Activated CD8-positive, alpha-beta memory T cell treated with anti-CD3 and anti-CD28 coated beads for 36 hours (primary cell): ENCODE data around the gene CBX5. TPM values are rescaled to one million over a fixed set of nuclear protein-coding genes. Genes with fewer than 3 reads are reported as not detected.
"Not testable (repeated sequence)": the region's sequence is repeated elsewhere in the genome, so short reads cannot be mapped to it uniquely, and the experiment has no call there.

Experiments used
- CTCF ChIA-PET: fragments of 350-600 bp; sonication (Branson Sonifier 250); formaldehyde crosslinking; loops from one replicate; lab custom pipeline; 2021; ENCODE audit warnings: antibody characterized with exemption; lab: Charles Lee
- POLR2A ChIA-PET: fragments of 350-600 bp; sonication (Branson Sonifier 250); formaldehyde crosslinking; loops from one replicate; lab custom pipeline; 2021; ENCODE audit warnings: antibody characterized with exemption; lab: Charles Lee
- total RNA-seq, 2 experiments: library from RNA; stranded (reverse); gene quantifications; one replicate each; pipeline ENCODE4 v1.2.3, GENCODE V29; 2021

Gene CBX5
- total RNA-seq, 2 experiments from 2014 or later, result 89.8 to 94.5 TPM

DNA sequence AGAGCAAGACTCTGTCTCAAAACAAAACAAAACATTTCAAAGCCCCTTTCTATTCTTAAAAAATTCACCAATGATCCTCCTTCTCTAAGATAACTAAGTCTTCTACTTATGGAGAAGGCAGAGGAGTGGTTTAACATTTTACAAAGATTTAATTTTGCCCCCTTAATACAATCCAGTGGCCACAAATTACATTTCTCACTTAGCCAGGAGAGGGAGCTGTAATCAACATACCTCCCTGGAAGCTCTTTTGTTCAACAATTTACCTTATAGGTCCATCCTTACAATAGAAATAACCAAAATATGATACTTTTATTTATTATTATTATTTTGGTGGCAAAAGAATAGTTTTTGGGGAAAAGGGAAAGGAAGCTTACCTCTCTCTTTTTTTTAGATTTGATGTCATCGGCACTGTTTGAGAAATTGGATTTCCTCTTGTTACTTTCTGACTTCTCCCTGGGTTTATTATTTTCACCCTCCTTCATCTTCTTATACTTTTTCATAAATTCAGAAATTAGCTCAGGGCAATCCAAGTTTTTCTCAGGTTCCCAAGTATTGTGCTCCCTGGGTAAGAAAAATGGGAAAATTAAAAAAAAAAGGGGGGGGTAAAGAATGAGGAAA lies 28.1 kb downstream of the CBX5 start:
- CTCF ChIA-PET, result interaction anchor here (0.6 to 1.9 kb wide), 19 partner anchors 9 to 230 kb away, joined by 3 to 7 read pairs (median 4); partner anchors contain the start of genes CBX5 and COPZ1
- POLR2A ChIA-PET, result interaction anchor here (0.9 kb wide), 1 partner anchor 28 kb away, joined by 4 read pairs; the partner anchor contains the start of genes CBX5 and HNRNPA1

- CTCF ChIA-PET, result interaction anchor here (1.3 to 2.1 kb wide), 2 partner anchors 30 to 130 kb away, joined by 3 to 6 read pairs; no protein-coding TSS in a partner anchor
- POLR2A ChIA-PET, result interaction anchor here (0.5 kb wide), 1 partner anchor 12 kb away, joined by 4 read pairs; no protein-coding TSS in a partner anchor
These were observed 30.4 kb downstream of the CBX5 start for GRCh38 chr12:54249489-54249888.

- ChIA-PET POLR2A (no interaction called here), CTCF (interaction anchor here (1.1 kb wide), 1 partner anchor 12 kb away, joined by 3 read pairs; no protein-coding TSS in a partner anchor)
These were observed 33.8 kb downstream of the CBX5 start for GRCh38 chr12:54246011-54246641.

DNA sequence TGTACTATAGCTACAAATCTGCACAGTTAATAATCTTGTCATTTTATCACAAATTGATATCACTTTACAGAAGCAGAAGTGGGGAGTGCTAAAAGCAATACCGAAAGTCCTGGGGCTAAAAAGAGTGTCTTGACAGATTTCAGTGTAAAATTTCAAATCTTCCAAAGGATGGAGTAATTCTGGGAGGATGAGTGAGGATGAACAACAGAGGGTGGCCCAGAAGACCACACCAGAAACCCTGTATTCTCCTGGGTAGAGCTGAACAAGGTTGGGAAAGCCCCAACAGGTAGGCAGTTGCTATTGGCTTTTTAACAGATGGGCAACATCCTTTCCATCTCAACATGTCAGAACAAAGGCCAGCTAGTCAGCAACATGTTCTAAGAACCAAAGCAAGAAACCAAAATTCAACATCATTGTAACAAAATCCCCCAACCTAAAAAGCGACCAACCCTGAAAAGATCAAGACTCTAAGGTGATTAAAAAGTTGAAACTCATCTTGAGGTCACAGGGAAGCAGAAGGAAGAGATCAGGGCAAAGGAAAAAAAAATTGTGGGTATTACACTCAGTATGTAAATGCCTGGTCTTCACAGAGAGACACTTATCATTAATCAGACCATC lies 38.8 kb downstream of the CBX5 start:
- POLR2A ChIA-PET, result no interaction called here

GRCh38 chr12:54240129-54240528 lies 39.8 kb downstream of the CBX5 start:
- ChIA-PET CTCF (interaction anchor here (1.1 kb wide), 1 partner anchor 11 kb away, joined by 3 read pairs; no protein-coding TSS in a partner anchor), POLR2A (interaction anchor here (1.2 kb wide), 1 partner anchor 40 kb away, joined by 3 read pairs; the partner anchor contains the start of gene HNRNPA1)

More for the DNA sequence above, 38.8 kb downstream of the CBX5 start:
- CTCF ChIA-PET, result interaction anchor here (0.7 to 0.8 kb wide), 3 partner anchors 11 to 256 kb away, joined by 3 to 4 read pairs (median 3); partner anchors contain the start of gene HOXC10

- ChIA-PET POLR2A (interaction anchor here (1.2 kb wide), 1 partner anchor 41 kb away, joined by 3 read pairs; the partner anchor contains the start of gene HNRNPA1), CTCF (interaction anchor here (1.1 kb wide), 1 partner anchor 10 kb away, joined by 3 read pairs; no protein-coding TSS in a partner anchor)
These were observed 40.3 kb downstream of the CBX5 start for GRCh38 chr12:54239620-54240019.

DNA sequence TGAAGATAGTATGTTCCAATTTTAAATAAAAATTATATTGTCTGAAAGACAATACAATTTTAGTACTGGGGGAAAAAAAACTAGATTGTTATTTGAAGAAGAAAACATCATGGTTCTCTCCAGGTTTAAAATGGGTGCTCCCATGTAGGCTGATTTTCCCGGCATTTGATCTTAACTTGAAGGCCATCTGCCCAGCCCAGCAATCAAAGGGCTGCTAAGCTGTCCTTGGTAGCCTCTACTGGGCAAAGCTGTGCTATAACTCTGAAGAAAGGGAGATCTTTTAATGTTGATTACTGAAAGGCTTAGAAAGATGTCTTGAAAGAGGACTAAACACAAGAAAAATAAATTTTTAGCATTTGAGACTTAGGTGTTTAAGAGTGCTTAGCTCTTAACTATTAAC lies 41.4 kb downstream of the CBX5 start:
- POLR2A ChIA-PET, result no interaction called here
- CTCF ChIA-PET, result interaction anchor here (0.8 to 1.8 kb wide), 4 partner anchors 13 to 141 kb away, joined by 3 to 6 read pairs (median 4); no protein-coding TSS in a partner anchor

DNA sequence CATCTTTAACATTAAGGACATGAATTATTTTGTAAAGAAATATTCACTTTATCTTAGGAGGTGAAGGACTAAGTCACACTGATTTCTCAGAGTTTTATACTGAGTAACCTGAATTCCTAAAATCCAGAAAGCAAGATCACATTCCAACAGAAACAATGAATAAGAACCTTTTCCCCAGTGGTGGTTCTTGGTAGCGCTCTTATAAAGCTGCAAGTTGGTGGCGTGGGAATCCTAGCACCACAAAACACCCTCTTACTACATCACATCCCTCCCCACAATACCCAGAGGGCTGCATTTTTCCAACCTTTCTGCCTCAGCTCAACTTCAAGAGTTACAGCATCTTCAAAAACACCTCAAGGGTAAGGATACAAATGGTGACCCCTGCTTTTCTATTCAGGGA lies 47.1 kb downstream of the CBX5 start:
- CTCF ChIA-PET, result interaction anchor here (0.6 to 0.7 kb wide), 2 partner anchors 16 to 149 kb away, joined by 3 read pairs; no protein-coding TSS in a partner anchor
- POLR2A ChIA-PET, result no interaction called here

DNA sequence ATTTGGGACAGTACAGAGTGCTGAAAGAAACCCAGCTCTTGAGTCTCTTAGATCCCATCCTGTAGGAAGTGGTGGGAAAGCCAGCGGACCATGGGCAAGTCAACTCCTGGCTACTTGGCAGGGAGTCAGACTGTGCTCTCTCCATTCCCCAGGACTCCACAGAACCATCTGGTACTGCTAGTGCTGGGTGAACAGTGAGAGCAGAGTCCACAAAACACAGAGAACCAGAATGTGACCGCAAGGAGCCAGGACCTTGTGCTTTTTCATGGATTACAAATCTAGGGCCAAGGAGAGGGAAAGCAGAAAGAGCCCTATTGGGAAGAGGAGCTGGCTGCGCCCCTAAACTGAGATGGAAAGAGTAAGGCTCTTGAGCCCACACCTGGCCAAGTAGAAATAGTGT lies 48.7 kb downstream of the CBX5 start:
- CTCF ChIA-PET, result interaction anchor here (1.0 kb wide), 1 partner anchor 15 kb away, joined by 3 read pairs; no protein-coding TSS in a partner anchor
- POLR2A ChIA-PET, result not testable (repeated sequence)

DNA sequence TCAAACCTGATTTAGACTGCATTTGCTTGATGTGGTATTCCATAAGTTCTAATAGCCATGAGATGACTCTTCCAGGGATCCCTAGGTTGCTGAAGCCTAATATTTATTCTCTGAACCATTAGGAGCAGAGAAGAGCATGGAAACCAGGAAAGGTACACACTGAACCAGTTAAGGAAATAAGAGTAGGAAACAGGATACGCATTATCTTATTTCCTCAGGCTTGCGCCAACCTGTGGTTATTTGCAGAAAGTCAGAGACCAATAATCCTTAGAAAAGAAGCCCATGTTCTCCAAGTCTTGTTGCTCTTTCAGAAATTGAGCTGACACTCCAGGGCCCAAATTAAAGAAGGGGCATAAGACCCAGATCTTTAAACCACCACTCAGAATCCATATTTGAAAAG lies 49.4 kb downstream of the CBX5 start:
- CTCF ChIA-PET, result no interaction called here

GRCh38 chr12:54229624-54230212 lies 50.2 kb downstream of the CBX5 start:
- ChIA-PET CTCF (interaction anchor here (1.0 kb wide), 1 partner anchor 10 kb away, joined by 3 read pairs; no protein-coding TSS in a partner anchor), POLR2A (interaction anchor here (0.6 kb wide), 1 partner anchor 88 kb away, joined by 3 read pairs; no protein-coding TSS in a partner anchor)

More for the DNA sequence above, 49.4 kb downstream of the CBX5 start:
- POLR2A ChIA-PET, result no interaction called here

DNA sequence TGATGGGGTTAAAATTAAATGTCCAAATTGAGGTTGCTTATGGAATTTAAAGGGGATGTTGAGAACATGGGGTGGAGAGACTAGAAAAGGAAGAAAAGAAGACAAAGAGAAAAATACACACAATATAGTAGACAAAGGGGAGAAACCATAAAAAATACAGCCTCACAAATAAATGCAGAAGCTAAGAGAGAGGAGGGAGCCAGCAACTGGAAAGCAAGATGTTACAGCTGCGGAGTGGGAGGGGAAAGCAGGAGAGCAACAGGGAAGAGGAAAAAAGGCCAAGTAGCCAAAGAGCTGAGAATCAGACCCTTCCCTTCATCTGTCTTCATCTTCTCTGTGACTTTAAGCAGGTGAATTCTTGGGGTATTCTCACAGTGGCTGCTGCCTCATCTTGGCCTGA lies 51.5 kb downstream of the CBX5 start:
- ChIA-PET POLR2A (interaction anchor here (0.7 kb wide), 1 partner anchor 15 kb away, joined by 4 read pairs; no protein-coding TSS in a partner anchor), CTCF (no interaction called here)

GRCh38 chr12:54227927-54228326 lies 52.0 kb downstream of the CBX5 start:
- CTCF ChIA-PET, result not testable (repeated sequence)
- POLR2A ChIA-PET, result interaction anchor here (0.7 kb wide), 1 partner anchor 15 kb away, joined by 4 read pairs; no protein-coding TSS in a partner anchor

- POLR2A ChIA-PET, result no interaction called here
- CTCF ChIA-PET, result no interaction called here
These were observed 52.5 kb downstream of the CBX5 start for GRCh38 chr12:54227376-54227775.

GRCh38 chr12:54225666-54226065 lies 54.3 kb downstream of the CBX5 start:
- POLR2A ChIA-PET, result no interaction called here
- CTCF ChIA-PET, result interaction anchor here (0.7 to 1.8 kb wide), 4 partner anchors 12 to 175 kb away, joined by 3 to 5 read pairs (median 3); no protein-coding TSS in a partner anchor

DNA sequence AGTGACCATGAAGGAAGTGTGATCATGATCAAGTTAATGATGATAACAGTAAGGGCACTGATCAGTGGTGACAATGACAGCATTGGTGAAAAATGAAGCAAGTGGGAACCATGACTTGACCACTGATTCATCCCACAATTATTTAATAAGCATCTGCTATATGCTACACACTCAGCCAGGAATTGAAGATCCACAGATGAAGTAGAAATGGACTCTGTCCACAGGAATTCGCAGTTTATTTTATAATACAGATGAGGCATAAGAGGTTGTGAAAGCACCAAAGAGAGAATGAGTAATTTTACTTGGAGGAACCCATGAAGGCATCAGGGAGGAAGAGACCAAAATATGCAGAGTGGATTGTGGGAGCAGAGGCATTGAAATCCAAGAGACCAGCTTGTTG lies 57.3 kb downstream of the CBX5 start:
- CTCF ChIA-PET, result interaction anchor here (1.4 kb wide), 1 partner anchor 20 kb away, joined by 3 read pairs; no protein-coding TSS in a partner anchor
- POLR2A ChIA-PET, result no interaction called here

- ChIA-PET POLR2A (no interaction called here), CTCF (no interaction called here)
These were observed 58.4 kb downstream of the CBX5 start for GRCh38 chr12:54221402-54221984.

GRCh38 chr12:54220567-54220966 lies 59.4 kb downstream of the CBX5 start:
- ChIA-PET CTCF (interaction anchor here (1.0 to 1.6 kb wide), 7 partner anchors 28 to 146 kb away, joined by 3 to 4 read pairs (median 3); no protein-coding TSS in a partner anchor), POLR2A (no interaction called here)
